ENCODE data around the gene ITPK1.

ITPK1 gene

GRCh38 chr14:92969430-92969829, 146.3 kb downstream of the ITPK1 start:
- DNase-seq (ENCODE audit: low read depth in 2 of 2), result no peak

- no peak for DNase-seq (ENCODE audit: low read depth in 2 of 2)
Measured at GRCh38 chr14:92968291-92969020, 147.3 kb downstream of the ITPK1 start.

GRCh38 chr14:92967346-92967926, 148.3 kb downstream of the ITPK1 start:
- no peak for DNase-seq (ENCODE audit: low read depth in 2 of 2)

- no peak for DNase-seq (ENCODE audit: low read depth in 2 of 2)
Measured at GRCh38 chr14:92965281-92965680, 150.4 kb downstream of the ITPK1 start.

GRCh38 chr14:92964124-92965109, 151.3 kb downstream of the ITPK1 start:
- no peak for DNase-seq (ENCODE audit: low read depth in 2 of 2)

DNA sequence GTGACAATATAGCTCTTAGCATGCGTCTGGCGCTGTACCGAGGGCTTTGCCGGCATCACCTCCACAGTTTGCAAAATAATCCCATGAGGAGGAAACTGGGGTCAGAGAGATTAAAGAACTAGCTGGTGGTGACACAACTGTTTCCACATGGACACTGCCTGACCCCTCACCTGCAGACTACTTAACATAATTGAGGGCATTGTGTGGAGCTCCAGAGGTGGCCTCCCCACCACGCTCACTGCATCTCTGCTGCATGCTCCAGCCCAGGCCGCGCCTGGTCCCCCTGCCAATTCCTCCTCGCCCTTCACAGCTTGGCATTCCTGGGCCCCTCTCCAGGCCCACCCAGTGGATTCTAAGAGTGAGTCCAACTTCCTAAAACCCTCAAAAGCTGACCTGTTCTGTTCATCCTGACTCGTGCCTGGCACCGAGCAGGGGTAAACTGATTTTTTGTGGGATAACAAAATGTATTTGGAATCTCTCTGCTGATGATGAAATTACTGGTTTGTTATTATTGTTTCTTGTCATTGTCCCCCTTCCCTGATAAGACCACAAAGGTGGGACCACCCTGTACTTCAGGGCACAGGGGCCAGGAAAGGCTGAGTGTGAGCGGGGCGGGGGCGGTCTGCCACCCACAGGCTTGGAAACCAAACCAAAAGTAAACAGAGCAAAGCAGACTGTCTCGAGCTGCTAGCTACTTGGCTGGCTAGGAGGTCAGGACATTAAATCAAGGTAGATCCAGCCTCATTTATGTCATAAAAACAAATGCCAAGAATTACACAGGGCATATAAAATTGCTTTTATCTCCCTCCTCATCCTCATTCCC, 152.2 kb downstream of the ITPK1 start:
- DNase-seq (ENCODE audit: low read depth in 2 of 2), result no peak

- DNase-seq (ENCODE audit: low read depth in 2 of 2), result no peak
Measured at GRCh38 chr14:92962831-92963095, 153.0 kb downstream of the ITPK1 start.

DNA sequence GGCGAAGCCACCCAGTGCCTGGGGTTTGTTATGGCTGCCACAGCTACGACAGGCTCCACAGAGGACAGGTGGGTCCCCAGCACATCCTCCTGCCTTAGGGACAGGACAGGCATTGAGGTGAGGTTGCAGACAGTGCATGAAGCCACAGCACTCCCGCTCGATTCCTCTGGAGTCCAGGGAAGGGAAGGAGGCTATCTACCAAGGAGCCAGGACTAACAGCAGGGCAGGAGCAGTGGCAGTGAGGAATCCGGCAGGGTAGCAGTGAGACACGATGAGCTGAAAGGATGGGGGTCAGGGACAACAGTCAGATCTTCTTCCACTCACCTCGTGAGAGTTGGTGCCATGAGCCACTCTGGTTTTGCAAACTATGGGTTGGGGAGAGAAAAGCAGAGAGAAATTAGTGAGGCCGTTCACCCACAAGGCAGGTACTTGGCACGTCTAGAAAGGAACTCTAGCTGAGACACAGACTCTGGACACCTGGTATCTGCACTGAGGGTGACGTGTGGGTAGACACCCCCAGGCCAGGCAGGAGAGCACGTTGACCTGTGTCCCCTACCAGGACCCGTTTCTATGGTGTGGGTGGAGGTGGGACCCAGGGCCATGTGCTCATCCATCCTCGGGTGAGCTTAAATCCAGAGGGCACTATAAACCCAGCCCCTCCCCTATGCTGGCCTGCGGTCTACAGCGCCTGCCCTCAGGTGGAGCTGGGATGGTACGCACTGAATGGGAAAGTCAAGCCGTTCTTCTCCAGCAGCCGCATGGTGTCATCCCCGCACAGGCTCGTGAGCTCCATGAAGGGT, 153.5 kb downstream of the ITPK1 start:
- no peak for DNase-seq (ENCODE audit: low read depth in 2 of 2)

GRCh38 chr14:92961567-92961855, 154.2 kb downstream of the ITPK1 start:
- no peak for DNase-seq (ENCODE audit: low read depth in 2 of 2)

- no peak for DNase-seq (ENCODE audit: low read depth in 2 of 2)
Measured at GRCh38 chr14:92960706-92961566, 154.8 kb downstream of the ITPK1 start.

DNA sequence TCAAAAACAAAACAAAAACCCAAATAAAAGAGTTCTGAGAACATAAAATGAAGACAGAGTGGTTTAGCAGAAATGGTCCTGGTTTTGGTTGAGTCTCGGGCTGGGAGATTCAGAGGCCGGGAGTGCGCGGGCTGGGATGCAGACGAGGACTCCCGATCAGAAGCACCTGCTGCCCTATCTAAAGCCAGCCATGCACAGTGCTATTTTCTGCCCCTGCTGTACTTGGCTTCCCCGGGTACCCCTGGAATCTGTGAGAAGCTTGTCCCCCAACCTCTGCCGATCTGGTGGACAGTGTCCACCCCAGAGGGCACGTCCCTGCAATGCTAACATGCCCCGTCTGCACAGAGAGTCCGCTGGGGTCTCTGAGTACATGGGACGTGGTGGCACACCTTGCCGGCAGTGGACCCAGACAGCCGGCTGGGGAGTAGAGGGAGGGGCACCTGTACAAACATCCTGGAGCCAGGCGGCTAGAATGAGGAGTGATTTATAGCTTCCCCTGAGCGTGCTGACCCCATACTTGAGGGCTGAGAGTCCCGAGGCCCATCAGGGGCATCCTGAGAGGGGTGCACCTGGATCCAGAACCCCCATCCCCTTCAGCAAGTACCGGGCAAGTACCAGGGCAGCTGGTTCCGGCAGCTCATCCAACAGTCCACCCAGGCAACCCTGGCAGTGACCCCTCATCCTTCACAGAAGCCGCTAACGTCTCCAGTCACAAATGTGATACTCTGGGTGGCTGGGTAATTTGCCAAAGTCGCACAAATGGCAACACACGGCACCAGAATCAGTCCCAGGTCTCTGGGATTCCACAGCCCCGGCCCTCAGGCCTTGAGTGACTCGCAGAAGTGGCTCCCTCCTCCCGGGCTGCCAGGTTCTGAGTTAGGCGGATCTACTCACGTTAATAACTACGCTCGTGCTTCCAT, 155.7 kb downstream of the ITPK1 start:
- DNase-seq (ENCODE audit: low read depth in 2 of 2), result no peak

DNA sequence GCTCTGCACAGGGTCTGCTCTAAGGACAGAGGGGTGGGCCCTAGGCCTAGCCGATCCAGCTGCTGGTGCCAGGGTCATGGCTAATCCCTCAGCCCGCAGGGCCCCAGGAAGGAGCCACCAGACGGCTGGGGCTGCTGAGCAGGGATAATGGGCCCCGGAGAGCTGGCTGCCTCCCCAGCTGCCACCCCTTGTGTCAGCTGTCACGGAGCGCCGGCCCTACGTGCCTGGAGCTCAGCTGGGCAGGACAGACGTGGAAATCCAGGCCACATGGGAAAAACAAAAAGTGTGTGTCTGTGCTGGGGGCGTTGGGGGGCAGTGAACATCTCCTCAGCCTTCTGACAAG, 156.6 kb downstream of the ITPK1 start:
- no peak for DNase-seq (ENCODE audit: low read depth in 2 of 2)

DNA sequence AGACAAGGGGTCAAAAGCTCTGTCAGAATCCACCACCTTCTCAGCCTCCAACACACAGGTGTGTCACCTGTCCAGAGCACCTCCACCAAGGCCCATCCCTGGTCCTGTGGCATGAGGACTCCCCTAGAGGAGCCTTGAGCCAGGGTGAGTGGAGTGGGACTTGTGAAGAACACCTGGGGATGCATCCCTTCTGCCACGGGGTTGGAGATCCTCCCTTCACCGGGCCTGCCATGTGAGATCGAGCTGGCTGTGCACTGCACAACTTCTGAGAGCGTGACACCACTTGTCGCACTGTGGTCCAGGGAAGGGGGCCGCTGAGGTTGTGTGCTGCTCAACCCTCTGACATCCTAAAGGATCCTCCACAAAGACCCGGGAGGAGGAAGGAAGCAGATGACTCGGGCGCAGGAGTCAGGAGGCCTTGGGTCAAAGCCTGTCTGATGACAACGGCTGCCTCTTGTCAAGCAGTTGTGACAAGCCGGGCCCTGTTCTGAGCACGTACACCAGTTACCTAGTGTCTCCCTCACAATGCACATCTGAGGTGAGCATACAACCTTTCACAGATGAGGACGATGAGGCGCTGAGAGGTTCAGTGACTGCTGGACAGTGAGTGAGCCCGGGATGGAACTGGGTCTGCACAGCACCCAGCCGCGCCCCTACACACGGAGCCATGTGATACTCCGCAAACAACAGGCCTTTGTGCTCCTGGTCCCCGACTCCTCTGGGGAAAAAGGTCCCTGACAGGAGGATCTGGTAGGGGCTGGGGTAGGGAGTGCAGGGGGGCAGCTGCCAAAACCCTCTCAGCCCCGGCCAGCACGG, 157.1 kb downstream of the ITPK1 start:
- no peak for DNase-seq (ENCODE audit: low read depth in 2 of 2)

GRCh38 chr14:92956961-92957360, 158.8 kb downstream of the ITPK1 start:
- no peak for DNase-seq (ENCODE audit: low read depth in 2 of 2)

- no peak for DNase-seq (ENCODE audit: low read depth in 2 of 2)
Measured at GRCh38 chr14:92955381-92955780, 160.3 kb downstream of the ITPK1 start.

DNA sequence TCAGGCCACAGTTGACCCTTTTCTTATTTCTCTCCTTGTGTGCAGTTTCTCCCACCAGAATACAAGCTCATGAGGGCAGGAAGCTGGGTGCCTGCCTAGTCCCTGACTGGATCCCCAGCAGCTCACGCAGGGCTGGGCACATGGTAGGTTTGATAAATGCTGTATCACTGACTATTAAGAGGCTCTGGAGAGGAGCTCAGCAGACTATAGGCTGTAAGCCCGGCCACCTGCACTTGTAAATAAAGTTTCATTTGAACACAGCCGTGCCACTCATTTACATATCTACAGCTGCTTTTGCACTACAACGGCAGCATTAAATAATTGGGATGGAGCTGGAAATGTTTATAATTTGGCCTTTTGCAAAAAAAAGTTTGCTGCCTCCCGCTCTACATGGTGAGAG, 160.8 kb downstream of the ITPK1 start:
- no peak for DNase-seq (ENCODE audit: low read depth in 2 of 2)

- no peak for DNase-seq (ENCODE audit: low read depth in 2 of 2)
Measured at GRCh38 chr14:92953526-92953925, 162.2 kb downstream of the ITPK1 start.

DNA sequence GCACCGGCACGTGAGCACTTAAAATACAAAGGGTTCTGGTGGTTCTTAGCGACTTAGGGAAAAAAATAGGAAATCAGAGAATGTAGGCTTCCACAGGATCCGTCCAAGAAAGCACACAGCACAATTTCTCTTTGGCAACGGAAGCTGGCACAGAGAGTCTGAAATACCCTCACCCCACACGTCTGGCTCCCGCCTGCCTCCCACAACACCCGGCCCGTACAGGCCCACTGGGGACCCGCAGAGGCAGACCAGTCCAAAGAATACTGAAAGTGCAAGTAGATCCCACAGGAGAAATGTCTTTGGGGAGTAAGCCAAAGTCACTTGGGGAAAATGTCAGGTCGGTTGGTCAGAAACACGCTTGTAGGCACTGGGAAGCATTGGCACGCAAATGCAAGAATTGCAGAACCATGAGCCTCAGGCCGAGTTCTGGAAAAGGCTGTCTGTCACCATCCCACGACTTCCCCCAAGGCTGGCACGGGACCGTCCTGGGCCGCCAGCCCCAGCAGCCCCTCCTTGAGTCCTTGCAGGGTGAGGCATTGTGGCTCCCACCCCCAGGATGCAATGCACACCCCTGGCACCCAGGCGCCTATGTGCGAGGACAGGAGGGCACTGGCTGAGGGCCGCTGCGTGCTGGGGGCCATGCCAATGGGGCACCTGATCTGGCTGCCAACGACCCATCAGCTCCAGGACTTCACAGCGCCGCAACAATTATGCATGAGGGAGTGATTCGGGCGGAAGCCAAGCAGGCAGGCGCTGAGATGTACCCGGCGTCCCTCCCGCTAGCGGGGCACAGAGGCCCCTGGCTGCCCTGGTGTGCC, 163.0 kb downstream of the ITPK1 start:
- no peak for DNase-seq (ENCODE audit: low read depth in 2 of 2)
